ENCODE measurements around the gene TNNI3. TPM values are rescaled to one million over a fixed set of nuclear protein-coding genes. Genes with fewer than 3 reads are reported as not detected.
"Not testable (repeated sequence)": the region's sequence is repeated elsewhere in the genome, so short reads cannot be mapped to it uniquely, and the experiment has no call there.

TNNI3 gene
- not detected for polyA plus RNA-seq (2012; ENCODE audit: missing spikeins)

DNA sequence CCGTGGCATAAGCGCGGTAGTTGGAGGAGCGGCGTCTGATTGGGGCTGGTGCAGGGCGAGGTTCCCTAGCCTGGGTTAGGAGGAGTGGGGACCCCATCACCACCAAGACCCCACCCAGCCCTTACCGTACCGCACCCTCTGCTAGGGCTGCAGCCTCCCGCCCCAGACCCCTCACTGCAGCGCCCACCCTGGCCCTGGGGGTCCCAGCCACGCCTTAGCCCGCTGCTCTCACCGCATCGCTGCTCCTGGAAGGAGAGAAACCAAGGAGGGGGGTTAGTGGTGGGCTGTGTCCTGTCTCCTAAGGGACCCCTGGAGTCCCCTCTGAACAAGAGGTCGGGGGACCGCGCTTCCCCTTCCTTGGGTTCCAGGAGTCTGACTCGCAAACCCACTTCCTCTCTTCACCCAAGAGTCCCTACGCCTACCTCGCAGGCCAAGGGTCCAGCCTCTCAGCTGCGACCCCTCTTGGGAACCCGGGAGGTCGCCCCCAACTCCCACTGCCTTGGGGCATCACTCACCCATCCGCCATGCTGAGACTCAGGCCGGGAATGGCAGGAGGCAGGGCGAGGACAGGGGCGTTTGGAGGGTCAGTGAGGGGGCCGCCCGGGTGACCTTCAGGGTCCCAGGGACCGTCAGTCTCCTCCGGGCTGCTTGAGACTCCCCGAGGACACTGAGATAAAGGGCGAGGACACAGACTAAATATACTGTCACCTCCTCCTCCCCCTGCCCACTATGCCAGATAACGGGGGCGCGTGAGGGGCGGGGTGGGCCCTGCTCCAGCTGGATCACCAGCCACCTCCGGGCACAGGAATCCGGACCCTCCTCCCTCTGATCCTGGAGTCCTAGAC, at the start of gene TNNI3:
Gene TNNI3, minus strand, starts transcription at position 669 of the 845 bp plus-strand sequence. Its CDS starts 143 bp downstream, at position 526.
- FAIRE-seq (no peak), DNase-seq (ENCODE audit: insufficient read length) (no peak)
- TF ChIP-seq TAF1 (IDR thresholded peaks at IDR 0.05; ENCODE audit: borderline replicate concordance, low read depth, low read length) (no peak), POLR2AphosphoS5 (IDR thresholded peaks at IDR 0.05; ENCODE audit: low read depth, low read length) (no peak), POLR2A (IDR thresholded peaks at IDR 0.05; ENCODE audit: low read depth, low read length) (no peak)

DNA sequence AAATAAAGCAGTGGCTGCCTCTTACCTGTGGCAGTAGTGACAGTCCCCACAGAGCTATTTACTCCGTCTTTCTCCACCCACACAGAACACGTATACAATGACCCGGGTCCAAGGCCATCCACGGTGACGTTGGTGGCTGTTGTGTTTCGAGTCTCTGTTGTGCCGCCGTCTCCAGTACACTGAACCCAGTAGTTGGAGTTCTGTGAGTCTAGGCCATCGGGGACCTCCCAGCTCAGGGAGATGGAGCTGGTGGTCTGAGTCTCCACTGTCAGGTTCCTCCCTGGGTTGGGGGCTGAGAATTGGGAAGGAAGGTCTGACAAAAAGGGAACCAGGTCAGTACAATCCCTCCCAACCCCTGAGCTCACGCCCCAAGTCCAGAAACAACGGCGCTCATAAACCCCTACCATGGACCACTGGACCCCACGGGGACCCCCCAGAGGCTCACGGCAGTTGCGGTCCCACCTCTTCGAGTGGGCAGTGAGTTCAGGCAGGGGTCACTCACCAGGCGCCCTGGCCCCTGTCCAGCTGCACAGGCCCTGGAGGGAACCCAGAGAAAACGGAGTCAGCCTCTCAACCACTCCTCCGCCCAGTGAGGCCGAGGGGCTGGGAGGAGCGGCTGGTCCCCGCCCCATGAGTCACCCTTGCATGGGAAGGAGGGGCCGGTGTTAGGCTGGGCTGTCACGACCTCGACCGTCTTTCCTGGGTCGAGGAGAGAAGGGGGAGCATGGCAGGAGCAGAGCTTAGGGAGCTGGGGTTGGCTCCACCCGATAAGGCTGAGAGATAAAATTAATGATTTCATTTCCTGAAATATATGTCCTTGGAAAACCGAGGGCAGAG, 49.4 kb upstream of the TNNI3 start:
- DNase-seq (ENCODE audit: insufficient read length) (no peak), FAIRE-seq (no peak)
- no peak for TF ChIP-seq POLR2A (IDR thresholded peaks at IDR 0.05; ENCODE audit: low read depth, low read length)
- no peak for TF ChIP-seq TAF1 (IDR thresholded peaks at IDR 0.05; ENCODE audit: borderline replicate concordance, low read depth, low read length)
- no peak for TF ChIP-seq POLR2AphosphoS5 (IDR thresholded peaks at IDR 0.05; ENCODE audit: low read depth, low read length)

DNA sequence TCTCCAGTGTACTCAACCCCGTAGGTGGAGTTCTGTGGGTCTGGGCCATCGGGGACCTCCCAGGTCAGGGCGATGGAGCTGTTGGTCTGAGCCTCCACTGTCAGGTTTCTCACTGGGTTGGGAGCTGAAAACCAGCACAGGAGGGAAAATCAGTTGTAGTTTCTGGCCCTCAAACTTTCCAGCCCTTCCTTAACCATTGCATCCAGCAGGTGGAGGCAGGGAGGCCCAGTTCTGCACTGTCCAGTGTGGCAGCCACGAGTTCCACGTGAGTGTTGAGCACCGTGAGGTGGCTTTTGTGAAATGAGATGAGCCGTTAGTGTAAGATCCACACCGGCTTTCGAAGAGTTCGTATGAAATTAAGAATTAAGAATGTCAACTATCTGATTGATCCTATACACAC, 44.7 kb upstream of the TNNI3 start:
- not testable (repeated sequence) for DNase-seq (ENCODE audit: insufficient read length); FAIRE-seq

DNA sequence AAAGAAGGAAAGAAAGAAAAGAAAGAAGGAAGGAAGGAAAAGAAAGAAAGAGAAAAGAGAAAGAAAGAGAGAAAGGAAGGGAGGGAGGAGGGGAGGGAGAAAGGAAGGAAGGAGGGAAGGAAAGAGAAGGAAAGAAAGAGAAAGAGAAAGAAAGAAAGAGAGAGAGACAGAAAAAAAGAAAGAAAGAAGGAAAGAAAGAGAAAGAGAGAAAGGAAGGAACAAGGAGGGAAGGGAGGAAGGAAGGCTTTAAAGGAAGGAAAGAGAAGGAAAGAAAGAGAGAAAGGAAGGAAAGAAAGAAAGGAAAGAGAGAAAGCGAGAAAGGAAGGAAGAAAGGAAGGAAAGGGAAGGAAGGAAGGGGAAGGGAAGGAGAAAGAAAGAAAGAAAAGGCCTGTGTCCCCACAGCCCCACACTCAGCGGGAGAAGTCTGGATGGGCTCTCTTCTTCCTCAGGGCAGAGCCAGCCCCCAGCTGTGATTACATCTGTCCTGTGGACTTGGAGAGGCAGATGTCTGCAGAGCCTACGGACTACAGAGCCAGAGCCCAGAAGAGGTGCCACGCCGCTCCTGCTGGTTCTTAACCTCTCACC, 42.2 kb upstream of the TNNI3 start:
- FAIRE-seq (no peak), DNase-seq (ENCODE audit: insufficient read length) (no peak)
- no peak for TF ChIP-seq POLR2AphosphoS5 (IDR thresholded peaks at IDR 0.05; ENCODE audit: low read depth, low read length)
- TF ChIP-seq TAF1 (IDR thresholded peaks at IDR 0.05; ENCODE audit: borderline replicate concordance, low read depth, low read length), result no peak
- TF ChIP-seq POLR2A (IDR thresholded peaks at IDR 0.05; ENCODE audit: low read depth, low read length), result no peak

DNA sequence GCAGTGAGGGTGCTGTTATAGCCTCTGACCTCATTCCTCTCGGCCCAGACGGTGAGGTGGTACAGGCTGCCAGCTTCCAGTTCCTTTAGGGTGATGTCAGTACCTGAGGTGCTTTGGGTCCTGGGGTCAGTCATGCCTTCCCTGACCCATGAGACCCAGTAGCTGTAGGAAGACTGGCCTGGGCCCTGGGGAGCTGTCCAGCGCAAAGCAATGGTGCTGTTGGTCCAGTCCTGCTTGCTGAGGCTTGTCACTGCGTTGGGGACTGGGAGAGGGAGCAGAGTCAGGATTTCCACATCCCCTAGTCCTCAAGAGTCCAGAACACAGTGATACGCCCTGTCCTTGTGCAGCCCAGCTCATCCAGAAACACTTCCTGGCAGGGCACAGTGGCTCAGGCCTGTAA, 41.1 kb upstream of the TNNI3 start:
- DNase-seq (ENCODE audit: insufficient read length), result no peak
- FAIRE-seq, result no peak
- no peak for TF ChIP-seq TAF1 (IDR thresholded peaks at IDR 0.05; ENCODE audit: borderline replicate concordance, low read depth, low read length)
- TF ChIP-seq POLR2AphosphoS5 (IDR thresholded peaks at IDR 0.05; ENCODE audit: low read depth, low read length), result no peak
- TF ChIP-seq POLR2A (IDR thresholded peaks at IDR 0.05; ENCODE audit: low read depth, low read length), result no peak

DNA sequence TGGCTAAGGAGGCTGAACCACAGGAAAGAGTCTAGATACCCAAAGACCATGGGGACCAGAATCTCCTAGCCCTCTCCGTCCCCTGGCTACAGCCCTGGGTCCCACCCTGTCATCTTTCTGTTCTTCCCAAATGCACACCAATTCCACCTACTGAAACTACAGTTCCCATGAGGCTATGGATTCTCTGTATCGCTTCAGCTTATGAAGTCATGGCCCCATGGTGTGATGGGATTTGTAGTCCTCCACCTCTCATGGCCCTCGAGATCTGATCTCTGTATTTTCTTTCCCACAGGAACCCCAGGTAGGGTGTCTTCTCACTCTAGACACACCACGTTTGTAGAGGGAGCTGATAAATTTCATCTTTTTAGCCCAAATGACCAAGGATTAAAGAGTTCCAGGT, 40.0 kb upstream of the TNNI3 start:
- no peak for DNase-seq (ENCODE audit: insufficient read length)
- TF ChIP-seq POLR2A (IDR thresholded peaks at IDR 0.05; ENCODE audit: low read depth, low read length), result no peak
- TF ChIP-seq POLR2AphosphoS5 (IDR thresholded peaks at IDR 0.05; ENCODE audit: low read depth, low read length), result no peak
- TF ChIP-seq TAF1 (IDR thresholded peaks at IDR 0.05; ENCODE audit: borderline replicate concordance, low read depth, low read length), result no peak
- FAIRE-seq, result no peak

DNA sequence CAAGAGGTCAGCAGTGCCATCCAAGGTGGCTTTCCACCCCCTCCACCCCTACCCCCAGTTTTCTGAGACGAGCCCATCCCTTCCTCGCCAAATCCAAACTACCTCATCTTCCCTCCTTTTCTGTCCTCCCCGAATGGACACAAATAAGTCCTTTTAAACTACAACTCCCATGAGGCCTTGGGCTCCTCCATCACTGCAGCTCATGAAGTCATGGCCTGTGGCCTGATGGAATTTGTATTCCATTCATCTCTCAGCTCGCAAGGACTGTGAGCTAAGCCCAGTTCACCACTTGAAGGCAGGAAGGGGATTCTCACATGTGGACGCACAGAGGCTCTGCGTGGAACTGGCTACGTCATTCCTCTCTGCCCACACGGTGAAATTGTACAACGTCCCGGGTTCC, 39.3 kb upstream of the TNNI3 start:
- FAIRE-seq, result no peak
- no peak for TF ChIP-seq POLR2AphosphoS5 (IDR thresholded peaks at IDR 0.05; ENCODE audit: low read depth, low read length)
- TF ChIP-seq POLR2A (IDR thresholded peaks at IDR 0.05; ENCODE audit: low read depth, low read length), result no peak
- TF ChIP-seq TAF1 (IDR thresholded peaks at IDR 0.05; ENCODE audit: borderline replicate concordance, low read depth, low read length), result no peak
- DNase-seq (ENCODE audit: insufficient read length), result no peak

DNA sequence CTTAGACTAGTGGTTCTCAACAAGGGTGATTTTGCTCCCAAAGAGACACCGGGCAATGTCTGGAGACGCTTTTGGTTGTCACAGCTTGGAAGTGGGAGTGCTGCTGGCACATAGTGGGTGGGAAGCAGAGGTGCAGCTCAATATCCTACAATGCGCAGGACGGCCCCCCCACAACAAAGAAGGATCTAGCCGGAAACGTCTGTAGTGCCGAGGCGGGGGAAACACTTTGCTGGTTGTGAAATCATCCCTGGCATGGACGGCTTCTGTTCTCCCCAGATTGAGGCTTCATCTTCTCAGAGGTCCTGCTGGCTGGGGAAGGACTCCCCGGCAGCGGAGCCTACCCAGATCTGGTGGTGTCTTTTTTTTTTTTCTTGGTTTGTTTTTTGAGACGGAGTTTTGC, 35.9 kb upstream of the TNNI3 start:
- DNase-seq (ENCODE audit: insufficient read length) (no peak), FAIRE-seq (no peak)
- no peak for TF ChIP-seq TAF1 (IDR thresholded peaks at IDR 0.05; ENCODE audit: borderline replicate concordance, low read depth, low read length)
- TF ChIP-seq POLR2AphosphoS5 (IDR thresholded peaks at IDR 0.05; ENCODE audit: low read depth, low read length), result no peak
- no peak for TF ChIP-seq POLR2A (IDR thresholded peaks at IDR 0.05; ENCODE audit: low read depth, low read length)

DNA sequence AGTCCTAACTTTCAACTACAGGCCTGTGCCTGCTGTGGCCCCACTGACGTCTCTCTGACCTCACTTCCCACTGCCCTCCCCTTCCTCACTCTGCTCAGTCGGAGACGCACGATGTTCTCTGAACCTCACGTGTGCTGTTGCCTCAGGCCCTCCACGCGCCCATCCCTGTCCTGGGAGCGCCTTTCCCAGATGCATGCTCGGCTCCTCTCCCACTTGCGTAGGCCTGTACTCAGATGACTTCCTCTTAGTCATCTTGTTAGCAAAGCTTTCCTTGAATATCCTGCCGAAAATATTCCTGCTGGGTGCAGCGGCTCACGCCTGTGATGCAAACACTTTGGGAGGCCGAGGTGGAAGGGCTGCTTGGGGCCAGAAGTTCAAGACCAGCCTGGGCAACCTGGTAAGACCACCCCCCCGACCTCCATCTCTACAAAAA, 31.9 kb upstream of the TNNI3 start:
- FAIRE-seq (no peak), DNase-seq (ENCODE audit: insufficient read length) (no peak)
- TF ChIP-seq TAF1 (IDR thresholded peaks at IDR 0.05; ENCODE audit: borderline replicate concordance, low read depth, low read length) (no peak), POLR2A (IDR thresholded peaks at IDR 0.05; ENCODE audit: low read depth, low read length) (no peak), POLR2AphosphoS5 (IDR thresholded peaks at IDR 0.05; ENCODE audit: low read depth, low read length) (no peak)

DNA sequence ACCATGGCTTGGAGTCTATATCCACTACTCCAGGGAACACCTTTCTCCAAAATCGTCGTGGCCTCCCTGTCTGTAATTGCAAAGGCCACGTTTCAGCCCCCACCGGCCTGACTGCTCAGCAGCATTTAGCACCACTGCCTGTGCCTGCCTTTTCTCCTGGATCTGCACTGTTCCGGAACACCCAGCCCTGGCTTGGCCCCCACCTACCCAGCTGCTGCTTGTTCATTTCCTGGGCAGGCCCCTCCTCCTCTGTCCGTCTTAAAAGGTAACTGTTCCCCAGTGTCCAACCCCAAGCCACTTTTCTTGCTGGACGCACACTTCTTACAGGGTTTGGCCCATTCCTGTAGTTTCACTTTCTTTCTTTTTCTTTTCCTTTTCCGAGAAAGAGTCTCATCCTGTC, 31.1 kb upstream of the TNNI3 start:
- FAIRE-seq (no peak), DNase-seq (ENCODE audit: insufficient read length) (no peak)
- TF ChIP-seq POLR2A (IDR thresholded peaks at IDR 0.05; ENCODE audit: low read depth, low read length), result no peak
- no peak for TF ChIP-seq TAF1 (IDR thresholded peaks at IDR 0.05; ENCODE audit: borderline replicate concordance, low read depth, low read length)
- TF ChIP-seq POLR2AphosphoS5 (IDR thresholded peaks at IDR 0.05; ENCODE audit: low read depth, low read length), result no peak

DNA sequence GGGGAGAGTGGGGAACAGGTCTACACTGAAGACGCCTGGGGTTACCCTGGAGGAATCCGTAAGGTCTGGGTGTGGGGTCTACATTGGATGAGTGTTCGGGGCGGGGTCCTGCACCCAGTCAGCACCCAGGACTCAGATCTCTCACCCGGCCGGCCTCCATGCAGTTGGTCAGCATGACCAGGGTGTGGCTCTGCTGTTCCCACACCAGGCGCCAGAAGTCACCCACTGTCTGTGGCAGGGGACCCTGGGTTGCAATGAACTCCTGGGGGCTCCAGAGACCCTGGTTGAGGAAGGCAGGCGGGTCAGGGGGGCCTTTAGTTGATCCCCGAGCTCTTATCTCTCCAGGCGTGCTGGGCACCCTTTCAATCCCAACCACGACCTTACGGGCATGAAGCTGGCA, 28.5 kb upstream of the TNNI3 start:
- DNase-seq (ENCODE audit: insufficient read length), result no peak
- TF ChIP-seq TAF1 (IDR thresholded peaks at IDR 0.05; ENCODE audit: borderline replicate concordance, low read depth, low read length) (no peak), POLR2AphosphoS5 (IDR thresholded peaks at IDR 0.05; ENCODE audit: low read depth, low read length) (no peak), POLR2A (IDR thresholded peaks at IDR 0.05; ENCODE audit: low read depth, low read length) (no peak)

More for the DNA sequence above, 28.5 kb upstream of the TNNI3 start:
- FAIRE-seq, result no peak

Data from GM12892 (cell line).